Panc1 (cell line): ENCODE measurements around the gene DYNLL1. TPM values are rescaled to one million over a fixed set of nuclear protein-coding genes. Genes with fewer than 3 reads are reported as not detected.
"Not testable (repeated sequence)": the region's sequence is repeated elsewhere in the genome, so short reads cannot be mapped to it uniquely, and the experiment has no call there.

Experiments used
- ATAC-seq: fragments of 200-7000 bp; cut with Tn5 transposase; 2 replicates; pipeline ENCODE4 v1.9.1; 2020; ENCODE audit warnings: mild to moderate bottlenecking, moderate library complexity
- BruUV-seq: library from RNA; stranded (reverse); fragments of 400-500 nt; replicated peaks from 2 replicates; lab custom pipeline; 2021; lab: Mats Ljungman, UMichigan
- CTCF ChIA-PET: fragments of 300-600 bp; sonication (Branson Sonifier 250); formaldehyde crosslinking; loops from one replicate; lab custom pipeline; 2022; ENCODE audit warnings: antibody characterized with exemption; lab: Charles Lee
- POLR2A ChIA-PET: fragments of 300-600 bp; sonication (Branson Sonifier 250); formaldehyde crosslinking; loops from one replicate; lab custom pipeline; 2022; ENCODE audit warnings: antibody characterized with exemption; lab: Charles Lee
- DNase-seq: peaks from one replicate; pipeline ENCODE4 v3.0.0-alpha.2; 2010; ENCODE audit warnings: low read depth, low spot score
- H3K27ac ChIP-seq: 2 replicates; pipeline ENCODE4 v1.5.1; 2011; ENCODE audit warnings: mild to moderate bottlenecking, low read length, inconsistent platforms
- H3K27me3 ChIP-seq: fragments of 200-500 bp; sonication (Bioruptor generic); 2 replicates; pipeline ENCODE4 v1.6.0; 2014; ENCODE audit warnings: low read length, inconsistent platforms; ENCODE audit not compliant: control insufficient read depth, insufficient read depth
- H3K36me3 ChIP-seq: fragments of 200-500 bp; sonication (Bioruptor generic); 2 replicates; pipeline ENCODE4 v1.5.1; 2014; ENCODE audit warnings: inconsistent platforms, mild to moderate bottlenecking, low read length, moderate library complexity; ENCODE audit not compliant: control insufficient read depth, insufficient read depth
- H3K4me1 ChIP-seq: 2 replicates; pipeline ENCODE4 v1.5.1; 2011; ENCODE audit warnings: inconsistent platforms, mild to moderate bottlenecking, low read length, moderate library complexity; ENCODE audit not compliant: control insufficient read depth, insufficient read depth
- H3K4me3 ChIP-seq, 2 experiments: 2 replicates each; pipeline ENCODE4 v1.5.1; 2011 to 2012; ENCODE audit warnings: low read depth in 2 of 2, low read length in 2 of 2, mild to moderate bottlenecking in 2 of 2, inconsistent platforms in 1 of 2, moderate library complexity in 1 of 2
- H3K9me3 ChIP-seq: fragments of 200-500 bp; sonication (Bioruptor generic); 2 replicates; pipeline ENCODE4 v1.5.1; 2014; ENCODE audit warnings: low read depth, mild to moderate bottlenecking, inconsistent platforms, low read length, moderate library complexity; ENCODE audit not compliant: control insufficient read depth, insufficient read depth
- CTCF ChIP-seq: fragments of 450-650 bp; IDR thresholded peaks from 2 replicates; pipeline ENCODE4 v1.5.1; 2017; ENCODE audit warnings: mild to moderate bottlenecking
- POLR2AphosphoS5 ChIP-seq: IDR thresholded peaks from 2 replicates; pipeline ENCODE4 v1.6.1; 2012; ENCODE audit warnings: mild to moderate bottlenecking, low read depth, low read length, moderate library complexity
- REST ChIP-seq, 2 experiments: IDR thresholded peaks; 2 replicates each; pipeline ENCODE4 v1.6.1; 2011 to 2012; ENCODE audit warnings: low read depth in 2 of 2, control low read depth in 1 of 2, low read length in 1 of 2, mild to moderate bottlenecking in 1 of 2, moderate library complexity in 1 of 2; ENCODE audit not compliant: insufficient read depth in 1 of 2
- SIN3A ChIP-seq: IDR thresholded peaks from 2 replicates; pipeline ENCODE4 v1.6.1; 2012; ENCODE audit warnings: low read depth, mild to moderate bottlenecking, low read length, moderate library complexity, borderline replicate concordance; ENCODE audit not compliant: insufficient read depth
- TCF7L2 ChIP-seq: IDR thresholded peaks from 2 replicates; pipeline ENCODE4 v1.6.1; 2011; ENCODE audit warnings: mild to moderate bottlenecking, low read depth, low read length, inconsistent platforms
- in situ Hi-C: cut with HindIII; loops from 2 replicates; pipeline ENCODE4 v1.10.0; 2016; ENCODE audit warnings: low sequenced_read_pairs, low pct_unique_long_range_greater_than_20kb
- intact Hi-C: fragments of 100-400 bp; cut with micrococcal nuclease; formaldehyde crosslinking; loops from one replicate; pipeline ENCODE4 v1.10.0; 2022; ENCODE audit not compliant: unreplicated experiment
- total RNA-seq: library from RNA; stranded (reverse); gene quantifications from one replicate; pipeline ENCODE4 v1.2.1, GENCODE V29; 2021; ENCODE audit not compliant: unreplicated experiment

DYNLL1 gene
- total RNA-seq, 1 experiment from 2014 or later = 482 TPM

GRCh38 chr12:120515496-120515895, 19.6 kb downstream of the DYNLL1 start:
- H3K27me3 ChIP-seq = no peaks in the 10 kb centered on the region
- in situ Hi-C loops (no loop called here), intact Hi-C loops (no loop called here)
- POLR2A ChIA-PET = no interaction called here
- no peaks in the 10 kb centered on the region for H3K4me1 ChIP-seq
- no peak overlapping the region for H3K27ac ChIP-seq
- CTCF ChIA-PET = no interaction called here
- DNase-seq = no peak
- TF ChIP-seq POLR2AphosphoS5 = no peak
- no peak for TF ChIP-seq TCF7L2
- TF ChIP-seq SIN3A = no peak
- TF ChIP-seq REST (IDR thresholded peaks at IDR 0.05; ENCODE audit: insufficient read depth in 1 of 2, low read depth in 2 of 2, low read length in 1 of 2) = no peak
- no peak for TF ChIP-seq CTCF
- no peak for ATAC-seq
- H3K4me3 ChIP-seq = no peak overlapping the region
- H3K36me3 ChIP-seq = no peaks in the 10 kb centered on the region
- BruUV-seq = no TSS peak
- H3K9me3 ChIP-seq = no peaks in the 10 kb centered on the region

GRCh38 chr12:120519324-120519723, 23.4 kb downstream of the DYNLL1 start:
- H3K9me3 ChIP-seq, BruUV-seq, in situ Hi-C loops, ATAC-seq, H3K4me3 ChIP-seq, H3K4me1 ChIP-seq, H3K27ac ChIP-seq, intact Hi-C loops, H3K27me3 ChIP-seq, POLR2A ChIA-PET, CTCF ChIA-PET, H3K36me3 ChIP-seq, DNase-seq: not testable (repeated sequence)

DNA sequence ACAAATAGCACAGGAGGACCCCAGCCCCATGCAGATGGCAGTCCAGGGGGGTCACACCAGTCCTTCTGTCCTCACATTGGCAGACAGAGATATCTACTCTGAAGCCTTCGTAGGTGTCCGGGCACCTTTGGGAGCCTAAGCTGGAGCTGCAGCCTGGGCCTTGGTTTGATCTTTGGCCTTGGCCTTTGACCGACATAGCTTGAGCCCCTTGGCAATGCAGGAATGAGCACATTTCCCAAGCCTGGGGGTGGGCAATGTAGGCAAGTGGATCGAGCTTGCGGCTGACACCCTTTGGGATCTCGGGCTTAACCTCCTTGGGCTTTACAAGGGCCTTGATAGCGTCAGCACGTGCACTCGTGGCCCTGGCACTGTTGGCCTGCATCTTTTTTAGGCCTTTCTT, 26.7 kb downstream of the DYNLL1 start:
- H3K36me3 ChIP-seq = no peaks in the 10 kb centered on the region
- no peaks in the 10 kb centered on the region for H3K27me3 ChIP-seq
- intact Hi-C loops (no loop called here), in situ Hi-C loops (no loop called here)
- H3K4me3 ChIP-seq = no peak overlapping the region
- POLR2A ChIA-PET = no interaction called here
- DNase-seq = no peak
- 0 out of 2 replicates have a peak, but pooled peaks cover 4% of the 10 kb centered on the region for H3K4me1 ChIP-seq
- H3K9me3 ChIP-seq = no peaks in the 10 kb centered on the region
- CTCF ChIA-PET = no interaction called here
- H3K27ac ChIP-seq = no peak overlapping the region
- no peak for ATAC-seq
- no peak for TF ChIP-seq CTCF
- BruUV-seq = no TSS peak
